ENCODE data around the gene ATF7.
"Not testable (repeated sequence)": the region's sequence is repeated elsewhere in the genome, so short reads cannot be mapped to it uniquely, and the experiment has no call there.

Gene ATF7

DNA sequence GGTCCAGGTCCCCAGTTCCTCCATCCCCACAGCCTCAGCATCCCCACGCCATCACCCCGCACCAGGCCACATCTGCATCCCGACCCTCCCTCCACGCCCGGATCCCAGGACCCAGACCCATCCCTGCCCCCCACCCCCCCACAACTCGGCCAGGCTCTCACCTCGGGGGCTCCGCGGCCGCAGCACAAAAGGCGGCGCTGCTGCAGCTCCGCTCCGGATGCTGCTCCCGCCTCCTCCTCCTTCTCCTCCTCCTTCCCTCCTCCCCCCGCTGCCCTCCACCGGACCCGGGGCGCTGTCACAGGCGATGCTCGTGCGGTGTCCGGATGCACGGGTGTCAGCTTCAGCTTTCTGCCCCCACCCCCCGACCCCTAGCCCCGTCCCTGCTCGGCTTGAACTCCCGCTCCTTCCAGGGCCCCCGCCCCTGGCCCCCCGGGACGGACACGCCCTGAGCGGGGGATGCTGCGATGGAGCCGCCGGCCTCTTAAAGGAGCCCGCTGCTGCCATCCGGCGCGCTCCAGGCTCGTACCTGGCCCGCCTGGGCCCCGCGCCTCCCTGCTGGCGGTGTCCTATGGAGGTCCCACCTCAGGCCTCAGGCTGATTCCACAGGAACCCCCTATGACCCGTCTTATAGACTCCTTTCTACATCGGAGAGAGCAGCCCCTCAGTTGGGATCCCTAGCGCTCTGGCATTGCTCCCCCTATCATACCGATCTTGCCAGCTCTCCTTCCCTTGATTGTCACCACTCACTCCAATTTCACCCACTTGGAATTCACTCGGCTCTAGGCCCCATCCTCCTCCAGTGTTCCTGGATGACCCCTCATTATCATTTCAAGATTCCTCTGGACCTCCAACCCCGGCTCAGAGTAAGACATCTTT lies 126.7 kb downstream of the ATF7 start, which contains the start of gene MAP3K12:
Gene MAP3K12 (minus strand): TSS at position 193 of the 876 bp plus-strand sequence. CDS start 12,067 bp downstream, outside the sequence.
- DNase-seq, result peak; percentile 32

DNA sequence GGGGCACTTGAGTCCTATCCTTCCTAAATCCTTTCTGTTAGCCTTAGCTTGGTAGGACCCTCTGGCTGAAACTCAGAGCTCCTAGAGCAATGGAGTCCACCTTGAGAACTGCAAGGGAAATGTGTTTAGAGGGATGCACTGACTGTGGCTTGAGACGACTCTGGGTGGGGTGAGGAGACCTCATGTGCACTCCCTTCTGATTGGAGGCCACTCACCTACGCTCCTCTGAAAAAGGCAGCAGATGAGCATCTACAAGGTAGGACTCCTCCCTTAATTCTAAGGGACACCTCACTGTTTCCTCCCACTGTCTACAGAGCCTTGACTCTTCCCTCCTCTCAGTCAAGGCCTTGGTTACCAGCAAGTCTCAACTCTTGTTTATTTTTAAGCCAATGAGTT lies 127.9 kb downstream of the ATF7 start:
- no peak for DNase-seq

DNA sequence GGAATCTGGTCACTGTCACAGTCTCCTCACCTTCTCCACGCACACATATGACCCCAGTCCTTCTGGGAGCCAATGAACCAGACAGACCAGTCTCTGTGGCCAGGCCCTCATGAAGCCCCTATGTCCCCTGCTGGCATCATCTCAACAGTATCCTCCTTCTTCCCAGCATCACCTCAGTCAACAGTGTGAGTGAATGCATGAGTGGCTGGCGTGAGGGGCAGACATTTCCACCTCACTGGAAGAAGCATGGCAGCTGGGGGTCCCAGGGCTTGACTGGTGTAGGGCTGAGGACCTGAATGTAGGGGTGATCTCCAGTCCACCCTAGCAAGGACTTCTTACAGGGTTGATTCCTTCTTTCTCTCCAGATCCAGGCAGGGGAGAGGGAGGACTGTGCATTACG lies 128.7 kb downstream of the ATF7 start:
- DNase-seq, result no peak

DNA sequence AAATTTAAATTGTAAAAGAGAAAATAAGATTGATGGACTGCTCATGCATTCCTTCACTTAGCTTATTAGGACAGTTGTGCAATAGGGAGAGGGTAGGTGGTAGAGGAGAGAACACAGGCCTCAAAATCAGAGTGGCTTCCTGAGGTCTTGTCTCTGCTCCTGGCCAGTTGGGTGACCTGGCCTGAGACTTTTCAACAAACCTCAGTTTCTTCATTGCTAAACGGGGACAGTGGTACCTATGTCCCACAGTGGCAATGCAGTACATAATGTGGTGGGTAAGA lies 129.5 kb downstream of the ATF7 start:
- DNase-seq, result no peak

DNA sequence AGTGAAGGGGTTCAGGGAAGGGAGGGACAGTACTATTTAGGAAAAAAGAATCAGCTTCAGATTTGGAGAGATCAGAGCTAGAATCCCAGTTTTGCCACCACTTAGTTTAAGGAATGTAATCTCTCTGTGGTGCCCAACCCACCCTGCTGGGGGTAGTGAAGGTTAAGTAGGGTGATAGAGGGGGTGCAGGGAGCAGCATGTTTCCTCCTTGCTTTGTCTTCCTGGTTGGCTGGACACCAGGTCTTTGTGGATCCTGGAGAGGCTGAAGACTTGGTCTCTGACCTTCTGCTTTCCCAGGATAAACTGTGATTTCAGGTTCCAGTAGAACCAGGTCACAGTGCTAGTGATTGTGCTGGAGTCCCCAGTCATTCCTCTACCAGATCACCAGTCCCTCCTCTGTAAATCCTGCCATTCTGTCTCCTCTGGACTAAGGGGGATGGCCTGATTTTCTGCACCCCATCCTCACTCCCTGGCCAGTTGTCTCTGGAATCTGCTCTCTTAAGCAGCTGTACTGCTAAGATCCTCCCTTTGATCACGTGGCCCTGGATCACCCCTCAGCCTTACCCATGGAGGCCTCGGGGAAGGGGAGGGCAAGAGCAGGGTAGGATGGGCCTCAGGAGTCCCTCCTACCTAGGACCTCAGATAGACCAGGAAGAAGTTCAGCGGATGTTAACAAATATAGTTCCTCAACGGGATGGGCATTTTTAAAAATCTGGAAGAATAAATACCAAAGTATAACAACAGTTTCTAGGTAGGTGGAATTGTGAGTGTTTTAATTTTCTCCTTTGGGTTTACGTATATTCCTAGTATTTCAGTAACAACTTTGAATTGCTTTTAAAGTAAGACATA lies 130.1 kb downstream of the ATF7 start:
- DNase-seq, result peak; percentile 51

DNA sequence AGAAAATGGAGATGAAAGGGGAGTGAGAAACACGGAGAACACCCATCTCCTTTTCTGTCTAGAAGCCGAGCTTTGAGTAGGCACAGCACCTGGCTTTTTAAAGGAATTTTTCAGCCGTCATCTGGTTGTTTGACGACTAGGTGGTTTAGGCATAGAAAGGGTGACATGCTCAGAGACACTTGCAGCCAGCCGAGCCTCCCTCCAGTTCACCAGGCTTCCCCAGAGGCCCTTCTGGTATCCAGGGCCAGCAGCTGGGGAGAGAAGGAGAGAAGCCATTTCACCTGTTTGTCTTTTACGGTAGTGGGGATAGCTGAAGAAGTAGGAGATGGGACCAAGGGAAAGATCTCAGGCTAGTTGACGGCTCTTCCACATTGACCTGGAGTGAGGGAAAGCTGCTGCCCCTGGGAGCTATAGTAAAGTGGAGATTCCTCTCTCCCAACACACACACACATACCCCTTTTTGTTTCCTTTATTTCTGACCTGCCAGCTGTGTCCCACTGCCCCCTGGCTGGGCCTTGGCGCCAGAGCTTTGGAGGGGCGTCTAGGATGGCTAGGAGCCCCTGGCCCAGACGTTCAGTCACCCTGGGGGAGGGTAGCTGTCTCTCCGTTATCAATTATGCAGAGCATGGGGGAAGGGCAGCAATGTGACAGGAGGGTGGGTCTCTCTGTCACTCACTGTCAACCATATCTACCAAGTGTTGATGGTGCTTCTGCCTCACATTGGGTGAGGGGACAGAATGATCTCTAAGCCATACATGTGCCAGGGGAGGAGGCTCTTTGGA lies 132.4 kb downstream of the ATF7 start:
- no peak for DNase-seq

DNA sequence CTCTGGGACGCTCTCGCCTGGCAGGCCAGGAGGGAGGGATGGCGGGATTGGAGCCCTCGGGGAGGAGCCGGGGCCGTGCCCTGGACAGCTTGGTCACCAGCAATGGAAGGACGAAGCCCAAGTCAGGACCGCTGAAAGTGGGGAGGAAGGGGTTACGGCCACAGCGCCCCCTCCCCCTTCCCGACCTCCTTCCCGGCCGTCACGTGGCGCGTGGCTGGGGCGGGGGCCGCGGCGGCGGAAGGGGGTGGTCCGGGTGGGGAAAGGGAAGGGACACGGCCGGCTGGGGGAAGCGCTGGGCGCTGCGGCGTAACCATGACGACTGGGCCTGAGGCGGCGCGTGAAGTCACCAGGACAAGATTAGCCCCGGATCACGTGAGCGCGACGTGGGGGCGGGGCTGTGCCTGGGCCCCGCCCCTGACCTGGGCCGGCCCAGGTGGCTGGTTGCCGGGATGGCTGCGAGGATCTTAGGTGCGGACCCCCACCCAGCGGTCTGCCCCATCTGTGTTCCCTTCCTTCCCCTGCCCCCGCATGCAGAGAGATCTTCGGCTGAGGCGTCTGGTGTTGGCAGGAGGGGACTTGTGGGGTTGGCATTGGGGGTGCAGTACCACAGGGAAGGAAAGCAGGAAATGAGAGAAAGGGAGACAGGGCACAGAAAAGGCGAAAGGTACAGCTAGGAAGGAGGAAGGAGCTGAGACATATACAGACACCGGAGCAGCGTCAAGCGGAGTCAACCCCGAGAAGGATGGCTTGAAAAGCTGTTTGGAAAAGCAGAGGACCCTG lies 133.2 kb downstream of the ATF7 start:
- DNase-seq, result peak; percentile 84

DNA sequence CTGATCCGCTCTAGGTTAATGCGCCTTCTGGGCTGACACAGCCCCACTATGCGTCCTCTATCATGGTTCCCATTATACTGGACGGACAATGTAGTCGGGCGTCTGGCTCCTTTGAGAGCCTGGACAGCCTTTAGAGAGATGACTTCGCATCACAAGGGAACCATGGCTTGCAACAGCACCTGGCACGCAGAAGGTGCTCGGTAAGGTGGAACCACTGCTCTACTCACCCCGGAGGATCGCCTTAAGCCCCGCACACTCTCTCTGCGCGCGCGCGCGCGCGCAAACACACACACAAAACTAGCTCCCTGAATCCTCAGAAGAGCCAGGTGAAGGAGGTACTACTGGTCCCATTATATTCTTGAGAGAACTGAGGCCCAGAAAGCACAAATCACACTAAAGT lies 134.0 kb downstream of the ATF7 start:
- DNase-seq, result no peak

DNA sequence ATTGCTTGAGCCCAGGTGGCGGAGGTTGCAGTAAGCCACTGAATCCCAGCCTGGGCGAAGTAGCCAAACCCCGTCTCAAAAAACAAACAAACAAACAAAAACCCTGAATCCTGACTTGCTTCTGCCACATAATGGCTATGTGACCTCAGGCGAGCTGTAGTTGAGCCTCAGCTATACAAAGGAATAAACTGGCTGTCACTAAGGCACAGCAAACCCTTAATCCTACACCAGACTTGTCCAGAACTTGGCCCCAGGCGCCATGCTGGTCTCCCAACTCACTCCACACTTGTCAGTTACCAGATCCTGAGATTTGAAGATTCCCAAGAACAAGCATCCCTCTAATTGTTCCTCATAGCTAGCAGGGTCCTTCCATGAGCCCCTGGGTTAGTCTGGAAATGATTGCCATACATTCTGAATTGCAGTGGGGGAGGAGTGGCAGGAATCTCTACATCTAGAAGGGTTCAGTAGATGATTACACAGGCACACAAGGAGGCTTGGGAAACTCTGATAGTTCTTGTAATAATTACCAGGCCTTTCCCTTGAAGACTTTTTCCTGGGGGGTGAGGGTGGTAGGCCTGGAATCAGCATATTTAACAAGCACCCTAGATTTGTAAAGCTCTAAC lies 136.8 kb downstream of the ATF7 start:
- DNase-seq, result no peak

DNA sequence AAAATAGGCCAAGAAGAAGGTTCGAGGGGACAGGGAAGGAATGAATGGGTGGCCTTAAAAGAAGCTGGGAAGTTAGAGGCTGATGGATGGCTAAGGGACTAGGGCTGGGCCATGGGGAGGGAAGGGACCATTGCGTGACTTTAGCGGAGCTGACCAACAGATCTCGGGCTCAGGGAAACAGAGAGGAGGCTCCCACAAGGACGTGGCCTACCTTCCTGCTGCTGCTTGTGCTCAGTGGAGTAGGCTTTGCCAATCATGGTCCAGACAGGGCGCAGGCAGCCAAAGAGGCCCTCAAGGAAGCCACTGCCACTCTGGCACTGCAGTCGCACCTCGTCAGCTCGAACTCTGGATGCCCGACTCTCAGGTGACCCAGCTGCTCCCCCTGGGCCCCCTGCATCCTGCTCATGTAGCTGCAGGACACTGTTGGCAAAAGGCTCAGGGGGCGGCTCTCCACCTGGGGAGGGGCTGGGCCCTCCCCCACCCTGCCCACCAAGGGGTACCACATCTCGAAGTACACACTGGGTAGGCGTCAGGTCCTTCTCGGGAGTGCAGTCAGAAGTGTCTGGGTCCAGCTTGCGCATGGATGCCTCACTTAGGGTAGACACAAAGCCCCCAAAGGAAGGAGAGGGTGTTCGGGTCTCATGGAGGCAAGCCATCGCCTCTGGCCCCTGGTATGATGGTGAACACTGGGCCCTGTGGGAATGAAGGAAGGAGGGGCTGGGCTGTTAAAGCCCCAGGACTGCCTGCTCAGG lies 139.3 kb downstream of the ATF7 start:
- DNase-seq, result no peak

DNA sequence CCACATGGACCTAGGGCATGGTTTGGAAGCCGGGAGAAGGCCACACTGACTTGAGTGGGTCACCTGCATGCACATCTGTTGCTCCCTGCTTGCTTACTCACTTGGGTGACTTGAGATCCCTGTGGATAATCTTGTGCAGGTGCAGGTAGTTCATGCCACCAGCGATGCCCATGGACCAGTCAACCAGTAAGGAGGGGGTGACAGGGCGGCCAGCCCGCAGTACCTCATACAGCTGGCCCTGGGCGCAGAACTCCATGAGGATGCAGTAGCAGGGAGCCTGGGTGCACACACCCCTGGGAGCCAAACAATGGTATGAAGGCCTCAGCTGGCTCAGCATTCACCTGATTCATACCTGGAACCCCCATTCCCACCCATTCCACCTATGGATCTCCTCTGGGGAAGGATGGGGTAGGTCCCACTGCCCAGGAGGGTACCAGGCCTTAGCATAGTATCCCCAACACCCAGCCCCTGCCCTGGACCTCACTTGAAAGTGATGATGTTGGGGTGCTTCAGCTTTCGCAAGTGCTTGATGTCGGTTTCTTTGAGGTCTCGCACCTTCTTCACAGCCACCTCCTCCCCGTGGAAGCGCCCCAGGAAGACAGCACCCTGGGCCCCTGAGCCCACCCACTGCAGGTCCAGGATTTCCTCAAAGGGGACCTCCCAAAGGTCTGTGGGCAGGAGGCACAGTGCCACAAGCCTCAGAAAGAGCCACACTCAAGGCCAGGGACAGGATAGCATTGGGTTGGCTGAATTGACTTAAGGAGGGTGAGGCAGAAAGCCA lies 140.0 kb downstream of the ATF7 start:
- no peak for DNase-seq

DNA sequence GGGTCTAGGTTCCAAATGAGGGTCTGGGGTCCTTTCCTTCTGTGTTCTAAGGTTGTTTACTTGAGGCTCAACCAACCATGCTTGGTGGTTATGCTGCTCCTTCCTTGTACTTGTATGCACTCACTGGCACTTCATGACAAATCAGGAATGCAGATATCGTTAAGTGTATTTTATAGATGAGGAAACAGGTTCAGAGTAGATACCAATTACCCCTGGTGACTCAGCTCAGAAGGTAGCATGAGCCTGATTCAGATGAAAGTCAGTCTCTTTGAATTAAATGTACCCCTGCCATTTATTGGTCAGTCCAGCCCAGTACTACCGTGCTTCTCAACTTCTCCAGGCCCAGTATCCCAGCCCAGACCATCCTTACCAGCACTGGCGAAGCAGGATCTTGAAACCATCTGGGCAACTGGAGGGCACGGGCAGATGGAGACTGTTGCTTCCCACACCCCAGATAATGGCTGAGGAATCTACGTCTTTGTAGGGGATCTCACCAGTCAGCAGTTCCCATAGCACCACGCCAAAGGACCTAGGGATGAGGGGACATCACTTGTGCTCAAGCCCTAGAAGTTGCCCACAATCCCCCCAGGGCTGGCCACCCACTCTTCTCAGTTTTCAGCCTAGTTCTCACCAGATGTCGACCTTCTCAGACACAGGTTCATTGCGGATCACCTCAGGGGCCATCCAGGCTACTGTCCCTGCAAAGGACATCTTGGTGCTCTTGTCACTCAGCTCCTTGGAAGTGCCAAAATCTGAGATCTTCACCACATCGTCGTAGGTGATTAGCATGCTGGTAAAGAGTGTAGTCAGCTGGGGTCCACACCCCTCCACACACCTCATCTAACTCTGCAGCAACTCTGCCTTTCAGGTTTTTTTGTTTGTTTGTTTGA lies 141.3 kb downstream of the ATF7 start:
- no peak for DNase-seq

DNA sequence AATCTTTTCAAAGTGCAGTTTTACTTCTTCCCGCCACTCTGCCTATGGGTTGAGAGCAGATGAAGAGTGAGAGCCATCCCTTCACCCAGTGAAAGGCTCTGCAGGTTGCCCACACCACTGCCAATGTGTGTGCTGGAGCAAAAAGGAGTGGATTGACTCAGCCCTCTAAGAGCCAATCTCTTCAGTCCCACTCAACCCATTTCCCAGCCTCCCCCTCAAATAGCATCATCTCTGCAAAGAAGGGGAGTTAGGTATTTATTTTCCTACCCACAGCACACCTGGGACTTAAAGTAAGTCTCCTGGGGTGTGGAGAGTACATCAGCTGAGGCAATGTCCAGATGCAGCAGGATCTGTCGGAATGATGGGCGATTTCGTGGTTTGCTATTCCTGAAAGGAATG lies 142.2 kb downstream of the ATF7 start:
- no peak for DNase-seq

DNA sequence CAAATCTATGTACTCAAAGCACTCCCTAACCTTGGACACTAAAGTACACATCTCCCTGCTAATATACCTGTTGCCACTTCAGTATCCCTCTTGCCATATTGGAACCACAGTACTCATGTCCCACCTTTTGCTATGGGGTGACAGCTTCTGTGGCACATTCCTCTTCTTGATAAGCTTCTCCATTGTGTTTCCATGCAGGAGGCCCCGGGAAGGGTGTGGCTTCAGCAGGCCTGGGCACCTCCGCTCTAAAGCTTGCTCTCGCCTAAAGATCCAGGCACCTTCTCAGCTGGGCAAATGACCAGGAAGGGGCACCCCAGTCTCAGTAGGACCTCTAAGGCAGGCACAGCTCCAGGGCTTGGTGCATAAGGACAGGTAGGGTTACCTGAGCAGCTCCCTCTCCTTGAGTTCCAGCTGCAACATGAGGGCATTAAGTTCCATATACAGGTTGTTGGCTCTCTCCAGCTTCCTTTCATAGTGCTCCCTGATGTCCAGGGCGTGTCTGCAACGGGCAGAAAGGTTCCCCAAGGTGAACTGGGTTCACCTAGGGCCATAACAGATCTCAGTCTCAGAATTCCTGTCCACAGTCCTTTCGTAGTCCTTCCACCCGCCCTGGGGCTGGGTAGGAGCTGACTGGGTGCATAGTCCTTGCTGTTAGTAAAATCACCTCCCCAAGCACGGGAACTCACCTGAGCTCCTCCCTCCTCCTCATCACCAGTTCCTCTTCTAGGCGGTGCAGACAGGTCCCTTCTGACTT lies 142.8 kb downstream of the ATF7 start:
- no peak for DNase-seq

DNA sequence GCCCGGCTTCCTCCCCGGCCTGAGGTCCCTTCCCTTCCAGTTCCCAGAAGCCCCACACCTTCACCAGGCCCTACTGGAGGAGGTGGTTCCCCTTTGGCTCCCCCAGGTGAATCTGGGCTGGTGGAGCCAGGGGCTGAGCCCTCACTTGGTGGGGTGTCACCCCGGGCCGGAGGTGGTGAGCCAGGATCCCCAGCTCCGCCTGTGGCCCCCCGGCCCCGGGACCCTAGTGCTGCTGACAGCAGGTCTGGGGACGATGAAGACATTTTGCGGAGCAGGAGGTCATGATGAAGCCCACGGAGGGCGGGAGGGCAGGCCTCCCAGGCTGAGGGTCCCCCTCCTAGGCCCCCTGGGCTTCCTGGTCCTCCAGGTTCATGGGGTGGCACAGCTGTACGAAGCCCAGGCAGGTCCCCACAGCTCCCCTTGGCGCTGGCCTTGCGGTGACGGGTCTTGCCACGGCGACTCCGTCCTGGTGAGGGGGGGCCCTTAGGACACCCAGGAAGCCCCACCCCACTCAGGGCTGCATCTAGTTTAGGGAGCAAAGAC lies 143.5 kb downstream of the ATF7 start:
- no peak for DNase-seq

DNA sequence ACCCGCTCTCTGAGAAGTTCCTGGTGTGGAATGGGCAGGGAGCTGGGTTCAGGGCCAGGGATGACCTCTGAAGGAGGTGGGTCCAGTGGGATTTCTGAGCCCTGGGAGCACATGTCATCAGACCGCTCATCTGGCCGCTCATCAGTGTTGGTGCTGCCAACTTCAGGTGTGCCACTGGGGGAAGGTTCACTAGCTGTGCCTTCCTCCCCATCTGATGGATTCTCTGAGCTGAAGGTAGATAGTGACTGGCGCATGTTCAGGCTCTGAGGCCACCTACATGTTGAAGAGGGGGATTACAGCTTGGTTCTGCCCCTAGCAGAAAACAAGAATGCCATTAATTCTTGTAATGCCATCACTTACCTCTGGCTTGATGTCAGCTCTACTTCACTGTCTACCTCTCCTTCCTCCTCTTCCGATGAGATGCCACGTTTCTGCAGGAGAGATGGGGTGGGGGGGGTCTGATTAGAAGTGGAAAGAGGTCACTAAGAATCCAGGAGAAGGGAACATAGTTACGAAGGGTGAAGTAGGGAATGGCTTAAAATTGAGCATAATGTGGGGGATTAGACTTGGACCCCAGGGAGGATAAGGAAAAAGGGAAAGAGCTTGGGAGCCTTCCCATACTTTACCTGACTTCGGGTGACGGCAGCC lies 144.1 kb downstream of the ATF7 start:
- DNase-seq, result no peak

DNA sequence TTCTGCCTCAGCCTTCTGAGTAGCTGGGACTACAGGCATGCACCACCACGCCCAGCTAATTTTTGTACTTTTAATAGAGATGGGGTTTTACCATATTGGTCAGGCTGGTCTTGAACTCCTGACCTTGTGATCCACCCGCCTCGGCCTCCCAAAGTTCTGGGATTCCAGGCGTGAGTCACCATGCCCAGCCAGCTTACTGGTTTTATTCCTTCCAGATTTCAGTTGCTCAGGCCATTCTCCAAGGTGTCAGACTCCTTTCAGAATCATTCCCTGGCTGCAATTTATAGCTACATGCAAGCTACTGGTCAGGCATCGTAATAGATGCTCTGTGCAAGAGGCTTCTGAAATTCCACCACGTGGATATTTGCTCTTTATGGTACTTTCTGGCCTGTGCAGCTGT lies 144.7 kb downstream of the ATF7 start:
- DNase-seq, result not testable (repeated sequence)

All from GDM1 (cell line).